ENCODE data around the gene PERCC1.

Gene PERCC1

GRCh38 chr16:1450218-1450617 is 19.3 kb downstream of the PERCC1 start:
- no peak for DNase-seq (ENCODE audit: low read depth in 2 of 2)

GRCh38 chr16:1450841-1451240 is 20.0 kb downstream of the PERCC1 start:
- DNase-seq (ENCODE audit: low read depth in 2 of 2), result no peak

GRCh38 chr16:1451702-1452392 is 21.0 kb downstream of the PERCC1 start:
- no peak for DNase-seq (ENCODE audit: low read depth in 2 of 2)

GRCh38 chr16:1452530-1452929 is 21.7 kb downstream of the PERCC1 start:
- DNase-seq (ENCODE audit: low read depth in 2 of 2), result no peak

- no peak for DNase-seq (ENCODE audit: low read depth in 2 of 2)
Measured at GRCh38 chr16:1453316-1453715, 22.4 kb downstream of the PERCC1 start.

- no peak for DNase-seq (ENCODE audit: low read depth in 2 of 2)
Measured at GRCh38 chr16:1454561-1454960, 23.7 kb downstream of the PERCC1 start.

- no peak for DNase-seq (ENCODE audit: low read depth in 2 of 2)
Measured at GRCh38 chr16:1455190-1456171, 24.6 kb downstream of the PERCC1 start.

GRCh38 chr16:1456951-1457350 is 26.1 kb downstream of the PERCC1 start:
- DNase-seq (ENCODE audit: low read depth in 2 of 2), result no peak

- no peak for DNase-seq (ENCODE audit: low read depth in 2 of 2)
Measured at GRCh38 chr16:1457489-1458245, 26.8 kb downstream of the PERCC1 start.

- DNase-seq (ENCODE audit: low read depth in 2 of 2), result no peak
Measured at GRCh38 chr16:1458336-1458976, 27.6 kb downstream of the PERCC1 start.

- no peak for DNase-seq (ENCODE audit: low read depth in 2 of 2)
Measured at GRCh38 chr16:1458977-1459341, 28.1 kb downstream of the PERCC1 start.

GRCh38 chr16:1459967-1460366 is 29.1 kb downstream of the PERCC1 start:
- no peak for DNase-seq (ENCODE audit: low read depth in 2 of 2)

- no peak for DNase-seq (ENCODE audit: low read depth in 2 of 2)
Measured at GRCh38 chr16:1460602-1461138, 29.8 kb downstream of the PERCC1 start.

- no peak for DNase-seq (ENCODE audit: low read depth in 2 of 2)
Measured at GRCh38 chr16:1461146-1461545, 30.3 kb downstream of the PERCC1 start.

- DNase-seq (ENCODE audit: low read depth in 2 of 2), result no peak
Measured at GRCh38 chr16:1464196-1464893, 33.5 kb downstream of the PERCC1 start.

- DNase-seq (ENCODE audit: low read depth in 2 of 2), result no peak
Measured at GRCh38 chr16:1464894-1465566, 34.2 kb downstream of the PERCC1 start.

GRCh38 chr16:1465567-1465915 is 34.7 kb downstream of the PERCC1 start:
- no peak for DNase-seq (ENCODE audit: low read depth in 2 of 2)

GRCh38 chr16:1466054-1466453 is 35.2 kb downstream of the PERCC1 start:
- no peak for DNase-seq (ENCODE audit: low read depth in 2 of 2)

- DNase-seq (ENCODE audit: low read depth in 2 of 2), result no peak
Measured at GRCh38 chr16:1466968-1467521, 36.2 kb downstream of the PERCC1 start.

GRCh38 chr16:1468426-1468810 is 37.5 kb downstream of the PERCC1 start:
- DNase-seq (ENCODE audit: low read depth in 2 of 2), result no peak

Data from stimulated activated CD4-positive, alpha-beta T cell treated with anti-CD3 and anti-CD28 coated beads, Interleukin-1b, Interleukin-23, amount 100 ng/mL, for 4 hours (primary cell).